ENCODE measurements around the gene POLG2.
"Not testable (repeated sequence)": the region's sequence is repeated elsewhere in the genome, so short reads cannot be mapped to it uniquely, and the experiment has no call there.

The POLG2 gene

GRCh38 chr17:64484380-64484779 lies 12.5 kb downstream of the POLG2 start:
- no peak for DNase-seq (ENCODE audit: low spot score)

GRCh38 chr17:64480951-64481350 lies 15.9 kb downstream of the POLG2 start:
- DNase-seq (ENCODE audit: low spot score) = no peak

GRCh38 chr17:64477849-64478248 lies 19.0 kb downstream of the POLG2 start:
- no peak for DNase-seq (ENCODE audit: low spot score)

DNA sequence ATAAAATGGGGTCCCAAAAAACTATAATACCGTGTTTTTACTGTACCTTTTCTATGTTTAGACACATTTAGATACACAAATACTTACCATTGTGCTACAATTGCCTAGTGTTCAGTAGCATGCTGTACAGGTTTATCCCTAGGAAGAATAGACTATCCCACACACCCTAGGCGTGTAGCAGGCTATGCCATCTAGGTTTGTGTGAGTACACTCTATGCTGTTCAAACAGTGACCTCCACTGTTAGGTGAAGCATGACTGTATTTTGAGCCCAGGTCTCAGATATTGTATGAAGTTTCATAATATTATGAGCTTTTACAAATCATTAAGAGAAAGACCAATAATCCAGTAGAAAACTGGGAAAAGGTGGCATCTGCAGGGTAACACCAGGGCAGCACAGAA lies 24.3 kb downstream of the POLG2 start:
- DNase-seq (ENCODE audit: low spot score) = no peak

- no peak for DNase-seq (ENCODE audit: low spot score)
Observed at GRCh38 chr17:64471440-64471839, 25.4 kb downstream of the POLG2 start.

DNA sequence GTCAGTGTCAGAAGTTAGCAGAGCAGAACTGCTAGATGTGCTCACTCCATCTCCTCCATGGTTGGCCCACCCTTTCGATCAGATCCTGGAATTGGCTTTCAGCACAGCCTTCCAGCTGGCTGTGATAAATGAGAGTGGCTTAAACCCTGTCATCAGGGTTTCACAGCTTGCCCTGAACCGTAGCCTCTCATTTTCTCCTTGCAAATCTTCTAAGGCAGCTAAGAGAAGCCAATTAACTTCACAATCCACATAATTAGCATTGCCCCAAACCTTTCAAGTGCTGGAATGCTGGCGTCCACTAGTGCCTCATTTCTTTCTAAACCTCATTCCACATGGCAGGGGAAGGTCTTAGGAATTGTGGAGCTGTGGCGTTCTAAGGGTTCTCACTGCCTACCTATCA lies 26.2 kb downstream of the POLG2 start:
- no peak for DNase-seq (ENCODE audit: low spot score)

DNA sequence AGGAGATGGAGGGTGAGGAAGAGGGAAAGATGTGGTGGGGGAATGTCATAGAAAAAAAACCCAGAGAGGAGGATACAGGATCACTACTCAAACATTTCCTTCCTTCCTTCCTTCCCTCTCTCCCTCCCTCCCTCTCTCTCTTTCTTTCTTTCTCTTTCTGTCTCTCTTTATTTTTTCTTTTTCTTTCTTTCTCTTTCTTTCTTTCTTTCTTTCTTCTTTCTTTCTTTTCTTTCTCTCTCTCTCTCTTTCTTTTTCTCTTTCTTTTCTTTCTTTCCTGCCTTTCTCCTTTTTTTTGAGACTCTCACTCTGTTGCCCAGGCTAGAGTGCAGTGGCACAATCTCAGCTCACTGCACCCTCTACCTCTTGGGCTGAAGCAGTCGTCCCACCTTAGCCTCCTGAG lies 30.0 kb downstream of the POLG2 start:
- not testable (repeated sequence) for DNase-seq (ENCODE audit: low spot score)

DNA sequence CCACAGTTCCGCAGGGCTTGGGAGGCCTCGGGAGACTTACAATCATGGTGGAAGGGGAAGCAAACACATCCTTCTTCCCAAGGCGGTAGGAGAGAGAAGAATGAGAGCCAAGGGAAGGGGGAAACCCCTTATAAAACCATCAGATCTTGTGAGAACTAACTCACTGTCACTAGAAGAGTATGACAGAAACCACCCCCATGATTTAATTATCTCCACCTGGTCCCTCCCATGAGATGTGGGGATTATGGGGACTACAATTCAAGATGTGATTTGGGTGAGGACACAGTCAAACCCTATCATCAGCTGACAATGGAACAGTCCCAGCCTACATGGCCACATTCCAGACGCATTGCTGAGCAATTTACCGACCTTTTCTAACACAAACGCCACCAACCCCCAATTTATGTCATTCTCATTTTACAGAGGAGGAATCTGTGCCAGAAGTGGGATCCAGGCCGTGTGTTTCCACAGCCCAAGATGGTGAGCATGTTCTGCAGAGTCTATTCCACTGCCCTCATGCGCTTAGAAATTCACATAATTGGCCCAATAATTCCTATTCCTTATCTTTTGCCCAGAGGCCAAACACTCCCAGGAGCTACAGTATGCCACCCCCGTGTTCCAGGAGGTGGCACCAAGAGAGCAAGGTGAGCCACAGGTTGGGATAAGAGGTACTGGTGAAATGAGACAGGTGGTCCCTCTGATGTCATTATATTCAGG lies 30.7 kb downstream of the POLG2 start:
- DNase-seq (ENCODE audit: low spot score) = no peak

DNA sequence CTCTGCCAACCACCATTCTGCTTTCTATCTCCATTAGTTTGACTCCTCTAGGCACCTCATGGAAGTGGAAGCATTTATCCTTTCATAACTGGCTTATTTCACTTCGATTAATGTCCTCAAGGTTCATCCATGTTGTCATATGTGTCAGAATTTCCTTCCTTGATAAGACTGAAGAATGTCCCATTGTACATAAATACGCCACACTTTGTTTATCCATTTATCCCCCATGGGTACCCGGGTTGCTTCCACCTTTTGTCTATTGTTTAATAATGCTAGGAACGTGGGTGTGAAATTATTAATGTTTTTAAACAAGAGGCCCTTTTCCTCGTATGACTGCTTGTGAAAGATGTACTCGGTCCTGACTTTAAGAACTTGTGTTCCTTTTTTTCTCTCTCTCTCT lies 35.1 kb downstream of the POLG2 start:
- no peak for DNase-seq (ENCODE audit: low spot score)

DNA sequence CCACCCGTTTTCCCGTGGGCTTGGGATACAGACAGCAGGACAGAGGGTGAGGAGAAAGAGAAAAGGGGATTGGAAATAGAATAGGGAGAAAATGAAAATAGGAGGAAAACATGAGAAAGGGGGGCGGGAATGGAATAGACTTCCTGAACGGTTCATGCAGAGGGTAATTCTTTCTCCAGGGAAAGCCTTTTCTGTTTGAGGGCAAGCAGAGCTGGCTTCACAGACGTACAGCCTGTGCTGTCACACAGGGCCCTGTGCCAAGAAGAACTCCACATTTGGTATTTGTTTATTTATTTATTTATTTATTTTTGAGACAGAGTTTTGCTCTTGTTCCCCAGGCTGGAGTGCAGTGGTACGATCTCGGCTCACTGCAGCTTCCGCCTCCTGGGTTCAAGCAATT lies 35.9 kb downstream of the POLG2 start:
- no peak for DNase-seq (ENCODE audit: low spot score)

DNA sequence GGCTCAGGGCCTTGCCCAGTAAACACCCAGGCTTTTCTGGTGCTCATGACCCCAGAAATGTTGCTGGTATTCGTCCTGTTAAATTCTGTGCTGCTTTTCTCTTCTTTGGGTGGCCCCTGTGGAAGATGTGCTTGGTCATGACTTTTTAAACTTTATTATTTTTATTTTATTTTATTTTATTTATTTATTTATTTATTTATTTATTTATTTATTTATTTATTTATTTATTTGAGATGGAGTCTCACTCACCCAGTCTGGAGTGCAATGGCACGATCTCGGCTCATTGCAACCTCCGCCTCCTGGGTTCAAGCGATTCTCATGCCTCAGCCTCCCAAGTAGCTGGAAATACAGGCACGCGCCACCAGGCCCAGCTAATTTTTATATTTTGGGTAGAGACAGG lies 37.0 kb downstream of the POLG2 start:
- not testable (repeated sequence) for DNase-seq (ENCODE audit: low spot score)

- no peak for DNase-seq (ENCODE audit: low spot score)
Observed at GRCh38 chr17:64459284-64459747, 37.5 kb downstream of the POLG2 start.

DNA sequence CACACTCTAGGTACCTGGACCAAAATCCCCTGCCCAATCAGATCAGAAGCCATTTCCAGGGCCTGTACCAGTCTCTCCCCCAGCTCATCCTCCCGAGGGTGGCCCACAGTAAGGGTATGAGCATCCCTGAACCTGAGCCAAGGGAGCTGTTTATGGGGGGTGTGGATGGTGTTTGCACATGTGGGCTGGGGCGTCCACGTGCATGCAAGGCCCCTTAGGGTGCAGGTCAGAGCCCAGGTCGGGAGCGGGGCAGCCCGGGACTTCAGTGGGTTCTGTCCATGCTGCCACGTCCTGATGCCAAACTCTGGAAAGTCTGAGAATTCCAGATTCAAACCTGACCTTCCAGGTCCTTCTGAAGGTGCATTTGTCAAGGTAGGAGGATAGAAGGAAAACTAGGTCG lies 38.1 kb downstream of the POLG2 start:
- no peak for DNase-seq (ENCODE audit: low spot score)

GRCh38 chr17:64457156-64457555 lies 39.7 kb downstream of the POLG2 start:
- DNase-seq (ENCODE audit: low spot score) = no peak

DNA sequence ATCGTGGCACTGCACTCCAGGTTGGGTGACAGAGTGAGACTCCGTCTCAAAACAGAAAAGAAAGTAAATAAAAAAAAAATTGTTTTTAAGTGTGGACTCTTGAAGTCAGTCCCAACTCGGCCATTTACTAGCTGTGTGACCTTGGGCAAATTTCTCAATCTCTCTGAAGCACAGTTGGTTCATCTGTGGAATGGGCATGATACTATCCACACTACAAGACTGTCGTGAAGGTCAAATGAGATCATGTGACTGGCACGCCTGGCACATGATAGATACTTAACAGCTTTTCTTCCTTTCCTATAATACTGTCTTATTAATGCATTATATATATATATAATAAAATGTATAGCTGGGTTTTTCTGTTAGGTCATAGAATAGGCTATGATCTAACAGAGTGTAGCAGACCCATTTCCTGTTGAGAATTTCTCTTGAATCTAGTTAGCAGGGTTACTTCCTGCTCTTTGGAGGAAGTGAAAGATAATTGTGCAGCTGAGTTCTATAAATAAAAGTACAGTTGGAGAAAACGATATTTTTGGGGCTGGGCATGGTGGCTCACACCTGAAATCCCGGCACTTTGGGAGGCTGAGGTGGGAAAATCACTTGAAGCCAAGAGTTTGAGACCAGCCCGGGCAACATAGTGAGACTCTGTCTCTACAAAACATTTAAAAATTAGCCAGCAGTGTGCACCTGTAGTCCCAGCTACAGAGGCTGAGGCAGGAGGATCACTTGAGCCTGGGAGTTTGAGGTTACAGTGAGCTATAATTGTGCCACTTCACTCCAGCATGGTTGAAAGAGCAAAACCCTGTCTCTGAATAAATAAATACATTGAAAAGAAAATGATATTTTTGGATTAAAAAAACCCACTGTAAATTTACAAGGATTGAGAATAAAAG lies 40.6 kb downstream of the POLG2 start:
- no peak for DNase-seq (ENCODE audit: low spot score)

GRCh38 chr17:64449545-64449944 lies 47.3 kb downstream of the POLG2 start:
- DNase-seq (ENCODE audit: low spot score) = no peak

DNA sequence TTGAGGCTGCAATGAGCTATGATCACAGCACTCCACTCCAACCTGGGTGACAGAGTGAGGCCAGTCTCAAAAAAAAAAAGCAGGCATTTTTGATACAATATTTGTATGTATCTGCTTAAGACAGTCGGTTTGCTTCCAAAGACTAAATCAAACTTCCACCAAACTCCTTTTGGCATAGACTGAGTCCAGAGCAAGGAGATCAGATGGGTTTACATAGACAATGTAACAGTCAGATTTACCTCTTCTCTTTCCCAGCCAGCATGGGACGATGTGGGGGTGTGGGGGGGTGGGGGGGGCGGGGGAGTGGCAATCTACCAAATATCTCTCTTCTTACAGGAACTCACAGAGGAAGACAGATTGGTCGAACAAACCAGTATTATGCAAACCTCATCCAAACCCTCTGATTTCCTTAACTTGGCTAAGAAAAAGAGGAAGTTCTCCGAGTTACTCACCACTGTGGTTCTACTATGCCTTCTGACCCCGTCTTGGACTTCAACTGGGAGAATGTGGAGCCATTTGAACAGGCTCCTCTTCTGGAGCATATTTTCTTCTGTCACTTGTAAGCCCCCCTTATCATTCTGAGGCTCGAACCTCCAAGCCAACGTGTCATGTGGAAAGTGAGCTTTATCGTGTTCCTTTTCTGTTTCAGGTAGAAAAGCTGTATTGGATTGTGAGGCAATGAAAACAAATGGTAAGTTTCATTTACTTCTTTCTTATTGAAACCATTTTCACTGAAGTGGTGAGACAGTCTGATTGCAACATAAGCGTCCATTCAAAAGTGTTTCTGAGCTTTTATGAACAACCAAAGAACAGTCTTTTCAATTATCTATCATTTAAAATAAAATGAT lies 48.0 kb downstream of the POLG2 start, which contains the start of gene MILR1:
Gene MILR1, plus strand, starts transcription at position 451 of the 848 bp plus-strand sequence. Its CDS starts 54 bp downstream, at position 505.
- DNase-seq (ENCODE audit: low spot score) = no peak

DNA sequence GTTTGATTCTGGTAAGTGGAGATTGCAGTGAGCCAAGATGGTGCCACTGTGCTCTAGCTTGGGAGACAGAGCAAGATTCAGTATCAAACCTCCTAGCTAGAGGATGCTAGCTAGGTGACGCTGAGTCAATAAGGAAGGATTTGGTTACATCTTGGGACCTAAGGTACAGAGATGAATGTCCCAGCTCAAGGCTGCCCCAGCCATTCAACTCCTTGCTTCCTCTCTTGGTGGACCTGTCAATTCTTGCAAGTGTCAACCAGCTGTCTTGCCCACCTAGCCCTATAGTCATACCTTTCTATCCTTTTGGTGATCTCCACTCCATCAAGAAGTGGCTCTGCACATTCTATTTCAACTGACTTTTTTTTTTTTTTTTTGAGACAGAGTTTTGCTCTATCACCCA lies 49.3 kb downstream of the POLG2 start:
- DNase-seq (ENCODE audit: low spot score) = no peak

DNA sequence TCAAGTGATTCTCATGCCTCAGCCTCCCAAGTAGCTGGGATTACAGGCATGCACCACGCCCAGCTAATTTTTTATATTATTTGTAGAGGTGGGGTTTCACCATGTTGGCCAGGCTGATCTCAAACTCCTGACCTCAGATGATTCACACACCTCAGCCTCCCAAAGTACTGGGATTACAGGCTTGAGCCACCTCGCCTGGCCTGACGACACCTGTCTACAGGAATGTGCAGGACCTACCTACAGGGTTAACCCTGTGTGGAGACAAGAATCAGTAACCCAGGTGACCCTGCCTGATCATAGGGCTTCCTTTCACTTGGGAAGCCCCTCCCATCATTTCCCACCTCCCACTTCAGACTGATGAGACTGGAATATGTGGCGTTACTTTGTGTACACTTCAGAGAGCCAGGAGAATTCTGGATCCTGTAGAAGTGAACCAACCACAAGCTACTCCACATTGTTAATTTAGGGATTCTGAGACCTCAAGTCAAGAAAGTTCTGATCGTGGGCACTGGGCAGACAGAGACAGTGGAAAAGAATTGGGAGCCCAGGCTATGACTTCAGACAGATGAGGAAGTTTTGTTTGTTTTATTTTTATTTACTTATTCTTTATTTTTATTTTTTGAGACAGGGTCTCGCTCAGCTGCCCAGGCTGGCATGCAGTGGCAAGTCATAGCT lies 53.6 kb downstream of the POLG2 start:
- no peak for DNase-seq (ENCODE audit: low spot score)

- no peak for DNase-seq (ENCODE audit: low spot score)
Observed at GRCh38 chr17:64442541-64442971, 54.3 kb downstream of the POLG2 start.

DNA sequence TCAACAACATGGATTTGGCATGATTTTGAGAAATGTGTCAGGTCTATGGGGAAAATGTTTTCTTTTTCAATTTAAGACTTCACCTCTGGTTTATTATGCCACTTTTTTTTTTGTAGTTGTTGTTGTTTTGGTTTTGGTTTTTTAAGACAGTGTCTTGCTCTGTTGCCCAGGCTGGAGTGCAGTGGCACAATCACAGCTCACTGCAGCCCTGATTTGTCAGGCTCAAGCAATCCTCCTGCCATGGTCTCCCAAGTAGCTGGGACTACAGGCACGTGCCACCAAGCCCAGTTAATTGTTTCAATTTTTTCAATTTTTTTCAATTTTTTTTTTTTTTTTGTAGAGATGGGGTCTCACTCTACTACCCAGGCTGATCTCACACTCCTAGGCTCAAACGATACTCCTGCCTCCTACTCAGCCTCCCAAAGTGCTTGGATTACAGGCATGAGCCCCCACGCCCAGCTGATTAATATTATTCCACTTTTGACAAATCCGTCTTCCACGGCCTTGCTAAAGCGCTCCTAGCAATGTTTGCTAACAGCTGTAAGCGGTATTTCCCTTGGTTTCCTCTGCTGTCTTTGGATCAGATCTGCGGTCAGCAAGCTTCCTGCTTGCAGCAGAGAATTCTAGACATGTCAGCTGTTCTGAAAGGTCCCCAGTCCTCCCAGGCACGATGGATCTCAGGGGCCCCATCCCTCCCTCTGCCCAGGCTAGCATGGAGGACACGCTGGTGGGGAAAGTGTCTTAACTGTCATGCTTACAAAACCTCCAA lies 54.9 kb downstream of the POLG2 start:
- DNase-seq (ENCODE audit: low spot score) = peak; percentile 70

Measured in left forelimb (tissue), 1 donor.